Naive thymus-derived CD4-positive, alpha-beta T cell (primary cell): Measurements from ENCODE around the gene DDX41. TPM values are rescaled to one million over a fixed set of nuclear protein-coding genes. Genes with fewer than 3 reads are reported as not detected.

ENCODE experiments used
- ATAC-seq: fragments of 150-1000 bp; cut with Tn5 transposase; 2 replicates; pipeline ENCODE4 v1.10.0; 2021; ENCODE audit warnings: mild to moderate bottlenecking, moderate library complexity
- CTCF ChIA-PET: fragments of 350-600 bp; sonication (Branson Sonifier 250); formaldehyde crosslinking; loops from one replicate; lab custom pipeline; 2021; ENCODE audit warnings: antibody characterized with exemption; lab: Charles Lee
- POLR2A ChIA-PET: fragments of 350-600 bp; sonication (Branson Sonifier 250); formaldehyde crosslinking; loops from one replicate; lab custom pipeline; 2021; ENCODE audit warnings: antibody characterized with exemption, inconsistent platforms; lab: Charles Lee
- DNase-seq, 9 donors: peaks; one replicate each; pipeline versions ENCODE4 v3.0.0 to v3.0.0-alpha.2; 2020 to 2022; ENCODE audit warnings: mixed read lengths in 1 of 9
- H3K27ac ChIP-seq: one replicate; pipeline ENCODE4 v1.7.0; 2013; ENCODE audit warnings: mild to moderate bottlenecking, low read depth, low read length, moderate library complexity
- H3K27me3 ChIP-seq, 2 donors: one replicate each; pipeline ENCODE4 v1.7.0; 2013; ENCODE audit warnings: low read length in 2 of 2, mild to moderate bottlenecking in 2 of 2, moderate library complexity in 2 of 2; ENCODE audit not compliant: control insufficient read depth in 2 of 2, insufficient read depth in 2 of 2
- H3K36me3 ChIP-seq, 3 experiments: 1 replicate in 2 of 3; 2 replicates in 1 of 3; pipeline ENCODE4 v1.7.0; 2013; ENCODE audit warnings: low read length in 3 of 3, mild to moderate bottlenecking in 3 of 3, moderate library complexity in 1 of 3; ENCODE audit not compliant: insufficient read depth in 3 of 3, control insufficient read depth in 2 of 3
- H3K4me1 ChIP-seq, 2 donors: one replicate each; pipeline ENCODE4 v1.7.0; 2013; ENCODE audit warnings: low read length in 2 of 2, mild to moderate bottlenecking in 2 of 2, moderate library complexity in 1 of 2; ENCODE audit not compliant: control insufficient read depth in 2 of 2, insufficient read depth in 2 of 2
- H3K4me3 ChIP-seq: 2 replicates; pipeline ENCODE4 v1.7.0; 2013; ENCODE audit warnings: mild to moderate bottlenecking, low read length
- H3K9me3 ChIP-seq, 3 experiments: 1 replicate in 2 of 3; 2 replicates in 1 of 3; pipeline ENCODE4 v1.7.0; 2013; ENCODE audit warnings: low read length in 3 of 3; ENCODE audit not compliant: control insufficient read depth in 2 of 3
- H3K27ac Mint-ChIP-seq, 9 donors: one replicate each; pipeline ENCODE4 v1.8.0; 2020 to 2022; ENCODE audit warnings: mixed read lengths in 9 of 9, mild to moderate bottlenecking in 8 of 9, moderate library complexity in 5 of 9, inconsistent platforms in 2 of 9
- H3K27me3 Mint-ChIP-seq, 5 donors: one replicate each; pipeline ENCODE4 v1.8.0; 2021 to 2022; ENCODE audit warnings: mixed read lengths in 5 of 5, mild to moderate bottlenecking in 1 of 5
- H3K36me3 Mint-ChIP-seq, 5 donors: one replicate each; pipeline ENCODE4 v1.8.0; 2020 to 2022; ENCODE audit warnings: mixed read lengths in 5 of 5, mild to moderate bottlenecking in 3 of 5, inconsistent platforms in 1 of 5
- H3K4me1 Mint-ChIP-seq, 7 donors: one replicate each; pipeline ENCODE4 v1.8.0; 2020 to 2022; ENCODE audit warnings: mixed read lengths in 7 of 7, mild to moderate bottlenecking in 3 of 7, inconsistent platforms in 1 of 7
- H3K4me3 Mint-ChIP-seq, 10 donors: one replicate each; pipeline ENCODE4 v1.8.0; 2020 to 2022; ENCODE audit warnings: mild to moderate bottlenecking in 10 of 10, mixed read lengths in 10 of 10, moderate library complexity in 6 of 10, inconsistent platforms in 2 of 10
- H3K9me3 Mint-ChIP-seq, 11 donors: one replicate each; pipeline ENCODE4 v1.8.0; 2020 to 2022; ENCODE audit warnings: mixed read lengths in 11 of 11, mild to moderate bottlenecking in 4 of 11, inconsistent platforms in 1 of 11, moderate library complexity in 1 of 11
- intact Hi-C, 2 donors: fragments of 100-400 bp; cut with micrococcal nuclease; formaldehyde crosslinking; loops; one replicate each; pipeline ENCODE4 v1.15.1; 2023
- polyA plus RNA-seq, 2 donors: library from polyadenylated mRNA; unstranded; fragments of 300-500 nt; fragmentation: Illumina TruSeq; gene quantifications; one replicate each; pipeline ENCODE4 v1.2.3, GENCODE V29; 2021
- total RNA-seq, 6 experiments: library from RNA in 5 of 6; stranded (reverse) in 5 of 6; gene quantifications; 1 replicate in 5 of 6; 2 replicates in 1 of 6; pipeline ENCODE4 v1.2.3 and lab custom pipeline; 2021 to 2026

Gene DDX41
- total and polyA plus RNA-seq, 7 experiments from 2014 or later: 39.2 to 126 (median 71.8) TPM

DNA sequence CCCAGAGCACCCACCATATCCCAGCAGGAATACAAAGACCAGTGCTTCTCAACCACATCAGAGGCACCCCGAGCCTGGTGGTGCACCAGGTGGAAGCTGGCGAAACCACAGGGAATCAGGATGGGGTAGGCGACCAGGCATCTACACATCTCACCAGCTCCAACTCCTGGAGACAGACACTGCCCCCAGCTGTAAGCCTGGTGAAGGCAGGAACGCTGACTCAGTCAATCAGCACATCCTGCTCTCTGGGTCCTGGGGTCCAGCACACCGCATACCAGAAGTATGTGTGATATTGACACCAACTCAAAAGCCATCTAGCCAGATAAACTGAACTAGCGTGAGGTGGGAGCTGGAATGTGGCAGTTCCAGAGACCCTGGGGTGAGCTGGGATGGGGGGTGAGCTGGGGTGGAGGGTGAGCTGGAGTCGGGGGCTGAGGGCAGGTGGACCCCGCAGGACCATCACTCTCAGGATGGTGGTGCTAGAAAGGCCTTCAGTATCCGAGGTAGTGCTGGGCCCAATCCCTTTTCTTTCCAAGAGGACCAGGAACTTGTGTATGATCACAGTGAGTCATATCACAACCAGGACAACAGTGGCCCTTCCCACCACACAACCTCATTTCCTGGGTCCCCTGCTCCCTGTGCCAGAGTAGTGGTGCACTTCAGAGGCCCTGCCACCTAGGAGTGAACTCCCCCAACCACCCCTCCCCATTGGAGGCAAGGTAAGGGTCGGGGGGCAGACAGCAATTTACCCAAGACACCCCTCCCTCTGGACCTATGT lies 45.8 kb downstream of the DDX41 start:
- Histone ChIP-seq H3K9me3 (no peaks in the 10 kb centered on the region), H3K27ac (no peak overlapping the region), H3K4me3 (no peak overlapping the region), H3K4me1 (peaks cover 9 to 24% of the 10 kb centered on the region in 2 donors), H3K36me3 (no peaks in the 10 kb centered on the region), H3K27me3 (no peaks in the 10 kb centered on the region)
- Mint-ChIP-seq H3K36me3 (peaks cover 0 to under 1% (median 0%) of the 10 kb centered on the region in 5 donors), H3K27ac (peak overlapping the region in 1 of 9 donors; percentile 52), H3K27me3 (peaks cover 0 to 9% (median 0%) of the 10 kb centered on the region in 5 donors), H3K9me3 (no peaks in the 10 kb centered on the region), H3K4me3 (peak overlapping the region in 2 of 10 donors; percentile 29 to 43), H3K4me1 (peaks cover 19 to 32% (median 28%) of the 10 kb centered on the region in 7 donors)
- CTCF ChIA-PET: interaction anchor here (0.5 to 1.6 kb wide), 3 partner anchors 16 to 89 kb away, joined by 3 to 5 read pairs (median 3); no protein-coding TSS in a partner anchor
- no peak for DNase-seq
- no peak for ATAC-seq
- POLR2A ChIA-PET: interaction anchor here (1.0 to 1.9 kb wide), 3 partner anchors 27 to 67 kb away, joined by 3 to 4 read pairs (median 4); no protein-coding TSS in a partner anchor
- intact Hi-C loops: no loop called here

DNA sequence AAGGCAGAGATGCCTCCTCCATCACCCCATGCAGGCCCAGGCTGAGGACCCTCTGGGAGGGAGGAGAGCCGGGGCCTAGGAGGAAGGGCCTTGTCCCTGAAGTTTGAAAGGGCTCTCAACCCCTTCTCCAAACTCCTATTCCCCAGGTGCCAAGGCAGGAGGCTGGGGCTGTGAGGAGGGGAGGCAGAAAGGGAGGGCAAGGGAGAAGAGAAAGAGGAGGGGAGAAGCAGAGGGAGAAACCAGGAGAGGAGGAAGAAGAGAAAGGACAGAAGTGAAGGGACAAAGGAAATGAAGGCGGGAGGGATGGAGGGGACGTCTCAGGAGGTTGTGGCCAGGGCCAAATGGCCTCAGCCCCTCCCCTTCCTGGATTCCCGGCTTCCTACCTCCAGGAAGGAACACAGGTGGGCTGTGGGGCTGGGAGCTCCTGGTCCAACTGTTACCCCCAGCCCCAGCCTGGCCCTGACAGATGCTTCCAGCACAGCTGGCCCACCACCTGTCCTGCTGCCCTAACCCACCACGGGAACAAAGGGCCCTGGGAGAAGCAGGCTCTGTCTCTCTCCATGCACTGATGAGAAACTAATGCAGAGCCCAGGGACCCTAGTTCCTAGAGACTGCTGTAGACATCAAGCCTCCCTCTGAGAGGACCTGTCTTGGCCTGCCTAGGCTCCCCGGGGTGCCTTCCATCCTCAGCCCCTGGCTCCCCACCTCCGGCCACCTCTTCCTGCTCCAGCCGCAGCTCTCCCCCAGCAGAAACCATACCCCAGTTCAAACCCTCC lies 46.8 kb downstream of the DDX41 start:
- DNase-seq: no peak
- H3K27me3 ChIP-seq: no peaks in the 10 kb centered on the region
- H3K9me3 ChIP-seq: no peaks in the 10 kb centered on the region
- POLR2A ChIA-PET: no interaction called here
- Mint-ChIP-seq H3K9me3 (peaks cover 0 to 2% (median 0%) of the 10 kb centered on the region in 11 donors), H3K27ac (peak overlapping the region in 1 of 9 donors; percentile 52), H3K4me3 (peak overlapping the region in 1 of 10 donors; percentile 75), H3K4me1 (peaks cover 10 to 24% (median 18%) of the 10 kb centered on the region in 7 donors), H3K27me3 (peaks cover 0 to 9% (median 0%) of the 10 kb centered on the region in 5 donors), H3K36me3 (peaks cover 0 to 5% (median 0%) of the 10 kb centered on the region in 5 donors)
- H3K36me3 ChIP-seq: no peaks in the 10 kb centered on the region
- H3K4me3 ChIP-seq: no peak overlapping the region
- H3K4me1 ChIP-seq: peaks cover 9 to 16% of the 10 kb centered on the region in 2 donors
- CTCF ChIA-PET: interaction anchor here (0.5 to 0.7 kb wide), 2 partner anchors 86 to 88 kb away, joined by 3 read pairs; no protein-coding TSS in a partner anchor
- no peak for ATAC-seq
- H3K27ac ChIP-seq: no peak overlapping the region
- intact Hi-C loops: no loop called here

DNA sequence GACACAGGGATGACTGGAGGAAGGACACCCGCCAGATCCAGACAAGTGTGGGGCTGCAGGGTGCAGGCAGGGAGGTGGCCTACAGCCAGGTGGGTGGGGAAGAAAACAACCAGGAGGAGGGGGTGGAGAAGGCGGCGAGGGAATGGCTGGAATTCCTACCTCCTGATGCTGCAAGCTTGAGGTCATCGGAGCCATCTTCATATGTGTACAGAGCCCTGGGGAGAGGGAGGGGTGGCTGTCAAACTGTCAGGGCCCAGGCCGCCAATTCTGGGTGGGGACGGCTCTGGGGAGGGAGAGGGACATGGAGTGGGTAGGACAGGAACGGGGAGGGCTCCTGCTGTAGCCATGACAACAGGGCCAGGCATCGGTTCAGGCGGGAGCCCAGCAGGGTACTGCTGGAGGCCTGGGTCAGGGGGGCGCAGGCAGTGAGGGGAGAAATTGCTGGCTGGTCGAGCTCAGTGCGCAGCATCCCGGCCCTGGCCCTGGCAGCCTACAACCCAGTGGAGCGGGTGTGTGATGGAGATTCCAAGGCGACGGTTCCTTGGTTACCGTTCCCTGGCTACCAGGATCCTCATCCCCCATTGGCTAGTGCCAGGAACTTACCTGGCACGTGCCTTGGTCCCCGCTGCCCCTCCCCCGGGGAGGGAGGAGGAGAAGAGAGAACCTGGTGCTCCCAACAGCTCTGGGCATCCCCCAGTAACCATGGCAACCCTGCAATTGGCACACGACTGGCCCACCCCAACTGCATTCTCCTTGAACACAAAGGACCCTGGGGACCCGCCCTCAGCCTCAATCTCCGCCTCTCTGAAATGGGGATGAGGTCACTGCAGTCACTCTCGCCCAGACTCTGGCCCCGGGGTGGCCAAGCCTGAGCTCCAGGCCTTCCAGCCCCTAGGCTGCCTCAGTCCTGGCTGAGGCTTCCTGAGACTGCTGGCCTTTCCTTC lies 47.8 kb downstream of the DDX41 start:
- CTCF ChIA-PET: no interaction called here
- H3K9me3 ChIP-seq: no peaks in the 10 kb centered on the region
- H3K4me3 ChIP-seq: no peak overlapping the region
- H3K36me3 ChIP-seq: no peaks in the 10 kb centered on the region
- H3K4me3 Mint-ChIP-seq: no peak overlapping the region
- ATAC-seq: no peak
- peaks cover 0 to 2% (median 0%) of the 10 kb centered on the region in 5 donors for H3K27me3 Mint-ChIP-seq
- H3K9me3 Mint-ChIP-seq: peaks cover 0 to 2% (median 0%) of the 10 kb centered on the region in 11 donors
- intact Hi-C loops: no loop called here
- peaks cover 2 to 16% (median 10%) of the 10 kb centered on the region in 7 donors for H3K4me1 Mint-ChIP-seq
- no peak overlapping the region for H3K27ac ChIP-seq
- POLR2A ChIA-PET: no interaction called here
- H3K4me1 ChIP-seq: peaks cover 9% of the 10 kb centered on the region in 2 donors
- DNase-seq: no peak
- H3K27ac Mint-ChIP-seq: no peak overlapping the region
- H3K27me3 ChIP-seq: no peaks in the 10 kb centered on the region
- H3K36me3 Mint-ChIP-seq: peaks cover 0 to 5% (median 0%) of the 10 kb centered on the region in 5 donors

DNA sequence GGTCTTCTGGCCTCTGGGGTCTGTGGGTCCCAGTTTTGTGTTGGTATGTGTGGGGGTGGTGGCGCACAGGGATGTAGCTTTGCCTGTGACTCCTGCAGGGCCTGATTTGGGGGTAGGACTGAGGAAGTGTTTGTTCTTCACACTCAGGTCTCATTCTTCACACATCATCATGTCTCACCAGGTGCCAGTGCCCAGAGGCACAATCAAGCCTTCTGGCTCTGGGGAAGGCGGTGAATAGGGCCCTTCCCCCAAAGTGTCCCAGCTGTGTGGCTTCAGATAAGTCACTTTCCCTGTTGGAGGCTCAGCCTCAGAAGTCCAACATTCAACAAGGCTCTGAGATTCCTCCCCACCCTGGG lies 48.5 kb downstream of the DDX41 start:
- Mint-ChIP-seq H3K27ac (no peak overlapping the region), H3K36me3 (peaks cover 0 to 6% (median 0%) of the 10 kb centered on the region in 5 donors), H3K4me1 (peaks cover 0 to 18% (median 8%) of the 10 kb centered on the region in 7 donors), H3K4me3 (no peak overlapping the region), H3K9me3 (peaks cover 0 to 2% (median 0%) of the 10 kb centered on the region in 11 donors), H3K27me3 (no peaks in the 10 kb centered on the region)
- no peaks in the 10 kb centered on the region for H3K27me3 ChIP-seq
- DNase-seq (no peak), ATAC-seq (no peak)
- peaks cover 9% of the 10 kb centered on the region in 2 donors for H3K4me1 ChIP-seq
- no peaks in the 10 kb centered on the region for H3K9me3 ChIP-seq
- CTCF ChIA-PET: no interaction called here
- POLR2A ChIA-PET: no interaction called here
- H3K27ac ChIP-seq: no peak overlapping the region
- intact Hi-C loops: no loop called here
- H3K4me3 ChIP-seq: no peak overlapping the region
- H3K36me3 ChIP-seq: no peaks in the 10 kb centered on the region

DNA sequence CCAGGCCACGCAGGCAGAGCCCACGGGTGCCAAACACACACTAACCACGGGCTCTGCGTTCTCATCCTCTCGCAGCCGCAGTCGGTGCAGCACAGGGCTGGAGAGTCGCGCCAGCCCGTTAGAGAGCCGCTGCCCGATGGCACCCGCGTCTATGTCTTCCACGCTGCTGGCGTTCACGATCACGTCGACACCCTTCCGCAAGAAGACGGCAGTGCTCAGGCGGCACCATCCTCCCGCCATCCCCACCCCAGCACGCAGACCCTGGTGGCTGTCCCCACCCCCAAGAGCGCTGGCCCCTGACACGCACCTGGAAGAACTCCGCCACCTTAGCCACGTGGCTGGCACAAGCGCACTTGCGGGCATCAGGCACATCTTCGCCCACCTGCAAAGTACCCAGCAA lies 49.3 kb downstream of the DDX41 start:
- intact Hi-C loops: no loop called here
- Mint-ChIP-seq H3K4me3 (no peak overlapping the region), H3K9me3 (peaks cover 0 to 2% (median 0%) of the 10 kb centered on the region in 11 donors), H3K4me1 (peaks cover 0 to 24% (median 9%) of the 10 kb centered on the region in 7 donors), H3K27me3 (no peaks in the 10 kb centered on the region), H3K27ac (peak overlapping the region in 1 of 9 donors; percentile 51), H3K36me3 (peaks cover 0 to 6% (median 0%) of the 10 kb centered on the region in 5 donors)
- Histone ChIP-seq H3K36me3 (no peaks in the 10 kb centered on the region), H3K27ac (no peak overlapping the region), H3K27me3 (no peaks in the 10 kb centered on the region), H3K9me3 (no peaks in the 10 kb centered on the region), H3K4me3 (no peak overlapping the region), H3K4me1 (peaks cover 7% of the 10 kb centered on the region in 2 donors)
- ATAC-seq (no peak), DNase-seq (no peak)
- CTCF ChIA-PET: no interaction called here
- POLR2A ChIA-PET: no interaction called here

DNA sequence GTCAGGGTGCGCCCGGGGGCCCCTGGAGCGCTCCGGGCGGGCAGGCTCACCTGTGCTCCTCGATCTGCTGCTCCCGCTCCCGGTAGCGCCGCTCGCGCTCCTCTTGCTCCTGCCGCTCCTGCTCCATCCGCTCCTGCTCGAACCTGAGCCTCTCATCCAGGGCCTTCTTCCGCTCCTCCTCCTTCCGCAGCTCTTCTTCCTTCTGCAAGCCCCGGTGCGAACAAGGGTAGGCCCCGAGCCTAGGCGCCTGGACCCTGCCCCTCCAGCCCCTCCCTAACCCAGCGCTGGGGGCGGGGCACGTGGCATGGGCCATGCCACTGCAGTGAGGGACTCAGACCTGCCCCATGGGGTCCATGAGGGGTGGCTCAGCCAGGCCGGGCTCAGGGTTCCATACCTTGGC lies 49.9 kb downstream of the DDX41 start:
- peaks cover 0 to 6% (median 0%) of the 10 kb centered on the region in 5 donors for H3K36me3 Mint-ChIP-seq
- H3K27me3 Mint-ChIP-seq: no peaks in the 10 kb centered on the region
- H3K9me3 Mint-ChIP-seq: peaks cover 0 to 2% (median 0%) of the 10 kb centered on the region in 11 donors
- H3K36me3 ChIP-seq: no peaks in the 10 kb centered on the region
- no peak for DNase-seq
- H3K27me3 ChIP-seq: no peaks in the 10 kb centered on the region
- no peaks in the 10 kb centered on the region for H3K9me3 ChIP-seq
- intact Hi-C loops: no loop called here
- H3K27ac Mint-ChIP-seq: peak overlapping the region in 2 of 9 donors; percentile 17 to 51
- CTCF ChIA-PET: interaction anchor here (0.9 kb wide), 1 partner anchor 94 kb away, joined by 3 read pairs; no protein-coding TSS in a partner anchor
- H3K4me1 Mint-ChIP-seq: peaks cover 0 to 27% (median 10%) of the 10 kb centered on the region in 7 donors
- no peak overlapping the region for H3K4me3 ChIP-seq
- no peak overlapping the region for H3K4me3 Mint-ChIP-seq
- POLR2A ChIA-PET: no interaction called here
- H3K27ac ChIP-seq: no peak overlapping the region
- peaks cover under 1 to 2% of the 10 kb centered on the region in 2 donors for H3K4me1 ChIP-seq
- no peak for ATAC-seq
